22Rv1 (cell line): ENCODE results near the gene EXOSC10.

Experiments used
- CTCF ChIP-seq: fragments of 450-650 bp; IDR thresholded peaks from 2 replicates; pipeline ENCODE4 v1.5.1; 2017; ENCODE audit warnings: mild to moderate bottlenecking
- ZFX ChIP-seq: fragments of 450-650 bp; IDR thresholded peaks from 2 replicates; pipeline ENCODE4 v1.6.1; 2017; ENCODE audit warnings: antibody characterized with exemption, borderline replicate concordance

GRCh38 chr1:11039351-11040104 is 60.1 kb downstream of the EXOSC10 start:
- TF ChIP-seq CTCF, result no peak
- TF ChIP-seq ZFX, result no peak
